ENCODE data around the gene PCNX1.
"Not testable (repeated sequence)": the region's sequence is repeated elsewhere in the genome, so short reads cannot be mapped to it uniquely, and the experiment has no call there.

Gene PCNX1

DNA sequence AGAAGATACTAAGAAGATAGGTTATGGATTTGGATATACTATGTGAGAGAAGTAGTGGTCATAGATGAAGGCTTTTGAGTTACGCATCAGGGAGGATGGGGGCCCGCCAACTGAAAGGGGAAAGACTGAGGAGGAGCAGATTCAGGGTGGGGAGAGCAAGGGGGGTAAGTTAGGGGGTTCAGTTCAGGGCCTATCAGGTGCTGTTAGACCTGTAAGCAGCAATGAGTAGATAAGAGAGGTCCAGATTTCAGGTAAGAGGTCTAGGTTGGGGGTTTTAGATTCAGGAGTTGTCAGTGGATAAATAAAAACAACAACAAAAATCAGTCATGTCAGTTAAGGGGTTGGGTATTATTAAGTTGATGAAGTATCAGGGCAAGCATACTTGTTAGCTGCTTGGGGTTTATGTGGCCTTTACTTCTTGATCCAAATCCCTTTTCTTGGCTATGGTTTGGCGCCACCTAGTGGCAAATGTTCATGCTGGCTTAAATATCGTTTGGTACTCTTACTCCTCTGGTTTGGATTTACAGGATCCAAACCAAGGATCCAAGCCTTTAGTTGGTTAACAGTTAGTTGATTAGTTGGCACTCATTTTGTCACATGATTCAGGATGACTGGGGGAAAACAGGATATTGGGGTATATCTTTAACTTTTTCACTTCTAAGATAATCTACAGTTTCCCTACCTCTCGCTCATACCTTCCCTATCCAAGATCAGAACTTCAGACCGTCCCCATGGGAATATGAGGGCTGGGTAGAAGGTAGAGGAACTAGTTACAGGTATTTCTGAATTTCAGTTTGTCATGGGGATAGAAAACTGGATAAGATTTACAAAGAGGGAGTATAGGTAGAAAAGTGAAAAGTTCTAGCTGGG is 65.1 kb downstream of the PCNX1 start:
- peak; percentile 27 for DNase-seq

DNA sequence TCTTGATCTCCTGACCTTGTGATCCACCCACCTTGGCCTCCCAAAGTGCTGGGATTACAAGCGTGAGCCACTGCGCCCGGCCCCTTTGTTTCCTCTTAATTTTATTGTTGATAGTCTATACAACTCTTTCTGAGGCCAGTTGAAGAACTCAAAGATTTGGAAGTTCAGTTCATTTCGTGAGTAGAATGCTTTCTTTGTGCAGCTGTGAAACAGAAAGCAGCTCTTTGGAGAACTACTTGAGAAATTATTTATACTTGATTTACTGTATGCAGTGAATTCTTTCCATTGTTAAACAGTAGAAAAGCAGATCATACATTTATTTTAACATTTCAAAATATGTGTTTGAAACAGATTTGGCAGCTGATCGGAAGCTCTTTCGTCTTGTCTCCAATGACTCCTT is 69.3 kb downstream of the PCNX1 start:
- DNase-seq = no peak

DNA sequence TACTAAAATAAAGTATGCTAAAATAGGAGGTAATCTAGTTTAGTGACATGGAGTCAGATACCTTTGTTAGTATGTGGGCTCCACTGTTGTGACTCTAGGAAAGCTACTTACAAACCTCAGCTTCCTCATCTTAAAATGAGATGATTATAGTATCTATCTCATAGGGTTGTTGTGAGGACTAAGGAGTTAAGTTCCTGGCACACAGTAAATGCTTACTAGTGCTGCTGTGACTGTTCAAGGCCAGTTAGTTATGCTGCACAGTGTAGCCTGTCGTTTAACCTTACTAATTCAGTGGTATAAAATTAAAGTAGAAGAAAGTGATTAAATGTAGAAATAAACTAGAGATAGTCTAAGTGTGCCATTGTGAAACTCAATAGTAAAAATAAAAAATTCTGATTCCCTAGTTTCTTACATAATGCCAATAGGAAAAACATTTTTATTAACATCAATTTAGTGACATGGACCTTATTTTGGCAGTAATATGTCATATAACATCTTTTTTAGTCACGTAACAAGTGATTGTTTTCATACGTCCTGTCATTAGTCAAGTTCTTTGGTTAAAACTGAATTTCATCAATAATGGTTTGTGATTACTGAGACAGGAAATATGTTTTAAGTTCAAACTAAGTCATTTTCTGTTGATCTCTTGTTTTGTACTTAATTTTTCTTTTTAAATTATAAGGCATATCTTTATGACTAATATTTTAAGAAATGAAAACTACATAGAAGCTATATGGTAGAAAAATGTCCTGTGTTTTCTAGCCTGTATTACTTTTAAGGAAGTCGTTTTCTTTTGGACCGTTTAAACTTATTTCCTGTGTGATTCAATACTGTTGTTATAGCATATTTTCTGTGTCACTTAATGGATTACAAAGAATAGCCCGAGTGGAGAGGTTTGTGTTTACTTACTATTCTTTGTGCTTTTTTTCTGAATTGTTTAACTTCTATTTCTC is 74.0 kb downstream of the PCNX1 start:
- DNase-seq = no peak

DNA sequence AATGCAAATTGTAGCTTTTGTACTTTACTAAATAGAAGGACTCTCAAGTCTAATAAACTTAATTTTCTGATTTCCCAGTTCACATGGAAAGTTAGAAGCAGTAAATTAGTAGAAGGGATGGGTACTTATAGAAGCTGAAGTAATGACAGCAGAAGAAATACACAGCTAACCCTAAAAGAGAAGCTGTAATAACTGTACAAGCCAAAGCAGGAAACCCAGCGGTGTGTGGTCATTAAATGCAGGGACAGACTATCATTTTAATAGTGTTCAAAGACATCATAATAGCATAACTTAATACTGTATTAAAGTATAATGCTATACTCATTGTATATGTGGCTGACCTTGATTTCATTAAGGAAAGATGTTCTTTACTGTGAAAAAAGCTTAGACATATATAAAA is 74.9 kb downstream of the PCNX1 start:
- no peak for DNase-seq

DNA sequence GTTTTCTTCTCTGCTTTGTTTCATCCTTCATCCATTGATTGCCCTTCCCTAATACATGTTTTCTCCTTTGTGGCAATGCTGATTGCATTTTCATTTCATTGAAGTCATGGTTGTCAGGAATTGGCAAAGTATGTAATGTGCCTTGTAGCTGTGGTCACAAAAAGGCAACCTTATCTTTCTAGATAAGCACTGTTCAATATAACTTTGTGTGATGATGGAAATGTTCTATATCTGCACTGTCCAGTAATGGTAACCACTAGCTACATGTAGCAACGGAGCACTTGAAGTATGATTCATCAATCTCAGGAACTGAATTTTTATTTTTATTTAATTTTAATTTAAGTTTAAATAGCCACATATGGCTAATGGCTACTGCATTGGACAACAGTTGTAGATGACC is 79.8 kb downstream of the PCNX1 start:
- no peak for DNase-seq

DNA sequence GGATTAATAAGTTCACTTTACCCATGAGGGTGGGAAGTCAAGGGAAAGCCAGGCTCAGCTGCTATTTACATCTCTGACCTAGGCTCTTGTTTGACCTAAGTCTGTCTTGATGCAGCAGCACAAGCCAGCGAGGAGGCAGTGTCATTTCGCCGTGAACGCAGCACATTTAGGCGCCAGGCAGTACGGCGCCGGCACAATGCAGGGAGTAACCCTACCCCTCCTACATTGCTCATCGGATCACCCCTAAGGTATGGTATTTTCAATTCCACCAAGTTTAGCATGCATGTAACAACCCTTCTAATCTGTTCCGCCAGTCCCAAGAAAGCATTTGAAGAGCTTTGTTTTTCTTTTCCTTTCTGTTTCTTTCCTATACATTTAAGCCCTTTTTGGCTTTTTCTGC is 81.2 kb downstream of the PCNX1 start:
- no peak for DNase-seq

DNA sequence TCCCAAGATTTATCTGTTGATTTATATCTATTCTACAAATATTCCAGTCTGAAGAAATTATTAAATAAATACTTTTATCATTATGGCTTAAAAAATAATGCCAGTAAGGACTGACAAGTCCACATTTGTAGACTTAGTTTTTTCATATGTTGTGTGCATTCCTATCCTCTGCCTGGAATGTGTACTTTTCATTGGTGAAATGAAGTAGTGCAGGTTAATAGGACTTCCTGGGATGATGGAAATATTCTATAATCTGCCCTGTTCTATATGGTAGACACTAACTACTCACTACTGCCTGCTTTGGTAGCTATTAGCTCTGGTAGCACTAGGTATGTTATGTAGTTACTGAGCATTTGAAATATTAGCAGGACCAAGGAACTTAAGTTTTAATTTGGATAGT is 86.7 kb downstream of the PCNX1 start:
- DNase-seq = no peak

DNA sequence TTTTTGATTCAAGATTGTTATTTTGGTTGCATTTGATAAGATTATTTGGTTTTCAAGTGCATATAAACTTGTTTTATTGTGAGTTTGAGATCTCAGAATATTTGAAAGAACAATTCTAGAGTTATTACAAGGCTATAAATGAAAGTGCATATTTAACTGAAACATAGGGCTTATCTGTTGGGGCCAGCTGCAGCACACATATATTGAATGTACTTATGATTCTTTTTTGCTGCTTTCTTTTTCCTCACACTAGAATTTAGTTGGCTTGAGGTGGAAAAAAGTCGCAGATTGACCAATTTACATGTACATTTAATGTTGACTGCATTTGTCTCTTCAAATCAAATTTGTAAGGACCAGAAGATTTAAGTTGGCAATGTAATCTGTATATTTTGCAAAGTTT is 88.0 kb downstream of the PCNX1 start:
- no peak for DNase-seq

DNA sequence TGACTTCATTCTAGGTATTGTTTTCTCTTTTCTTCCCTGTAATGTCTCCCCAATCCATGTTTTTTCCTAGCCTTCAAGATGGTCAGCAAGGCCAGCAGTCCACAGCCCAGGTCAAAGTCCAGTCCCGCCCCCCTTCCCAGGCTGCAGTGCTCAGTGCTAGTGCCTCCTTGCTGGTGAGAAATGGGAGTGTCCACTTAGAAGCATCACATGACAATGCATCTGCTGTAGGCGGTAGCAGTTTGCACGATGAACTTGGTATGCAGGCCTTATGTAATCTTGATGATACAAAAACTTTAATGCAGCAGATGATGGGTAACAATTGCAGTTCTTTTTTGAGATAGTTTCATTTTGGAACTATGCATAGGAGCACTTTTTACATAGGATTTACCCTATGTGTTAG is 88.4 kb downstream of the PCNX1 start:
- no peak for DNase-seq

DNA sequence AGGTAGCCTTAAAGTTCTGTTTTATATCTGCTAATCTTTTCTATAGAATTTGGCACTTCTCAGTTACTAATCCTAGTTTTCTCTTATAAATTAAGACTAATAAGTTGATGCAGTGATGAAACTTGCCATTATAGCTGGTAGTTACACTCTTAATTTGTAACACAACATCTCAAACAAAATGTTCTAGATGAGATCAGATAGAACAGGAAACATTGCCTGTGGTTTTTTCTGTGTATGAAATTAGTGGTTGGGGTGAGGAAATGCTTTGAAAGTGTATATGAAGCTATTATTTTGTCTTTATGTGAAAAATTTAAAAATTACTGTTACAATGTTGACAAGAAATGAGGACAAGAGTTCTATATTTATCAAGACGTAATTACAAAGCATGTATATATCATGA is 91.9 kb downstream of the PCNX1 start:
- DNase-seq = no peak

DNA sequence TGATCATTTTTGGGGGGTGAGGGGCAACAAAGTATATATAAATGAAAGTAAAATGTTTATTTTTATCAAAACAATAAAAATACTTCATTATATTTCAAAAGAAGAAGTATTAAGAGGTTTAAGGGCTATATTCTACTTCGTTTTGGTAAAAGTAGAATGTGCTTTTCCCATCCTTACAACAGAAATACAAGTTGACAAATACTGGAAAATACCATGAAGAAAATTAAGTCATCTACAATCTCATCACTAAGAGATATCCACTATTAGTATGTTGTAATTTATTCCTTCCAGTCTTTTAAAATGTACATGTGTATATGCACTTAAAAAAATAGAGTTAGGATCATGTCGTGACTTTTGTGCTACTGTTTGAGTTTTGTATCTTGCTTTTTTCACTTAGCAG is 92.8 kb downstream of the PCNX1 start:
- no peak for DNase-seq

DNA sequence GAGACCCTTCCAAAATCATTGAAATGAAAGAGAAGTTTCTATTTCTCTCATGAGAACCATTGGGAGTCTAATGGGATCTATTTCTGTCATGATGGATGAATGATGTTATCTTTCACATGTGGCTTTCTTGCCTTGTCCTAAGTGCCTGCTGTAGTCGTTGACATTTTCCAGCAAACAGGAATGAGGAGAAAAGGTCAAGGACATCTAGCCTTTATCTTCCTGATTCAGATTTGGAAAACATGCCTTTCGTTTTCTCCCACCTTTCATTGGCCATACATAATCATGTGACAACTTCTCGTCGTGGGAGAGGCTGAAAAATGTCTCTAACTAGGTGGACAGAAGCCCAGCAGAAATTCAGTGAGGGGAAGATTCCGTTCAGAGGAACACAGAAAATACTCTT is 94.5 kb downstream of the PCNX1 start:
- DNase-seq = no peak

DNA sequence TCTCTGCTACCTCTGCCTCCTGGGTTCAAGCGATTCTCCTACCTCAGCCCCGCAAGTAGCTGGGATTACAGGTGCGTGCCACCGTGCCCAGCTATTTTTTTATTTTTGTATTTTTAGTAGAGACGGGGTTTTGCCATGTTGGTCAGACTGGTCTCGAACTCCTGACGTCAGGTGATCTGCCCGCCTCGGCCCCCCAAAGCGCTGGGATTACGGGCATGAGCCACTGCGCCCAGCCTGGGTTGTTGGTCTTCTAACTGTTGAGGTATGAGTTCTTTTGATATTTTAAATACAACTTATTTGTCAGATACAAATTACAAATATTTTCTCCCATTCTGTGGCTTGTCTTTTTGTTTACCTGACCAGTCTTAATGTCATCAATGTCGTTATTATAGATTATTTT is 95.9 kb downstream of the PCNX1 start:
- DNase-seq = no peak

DNA sequence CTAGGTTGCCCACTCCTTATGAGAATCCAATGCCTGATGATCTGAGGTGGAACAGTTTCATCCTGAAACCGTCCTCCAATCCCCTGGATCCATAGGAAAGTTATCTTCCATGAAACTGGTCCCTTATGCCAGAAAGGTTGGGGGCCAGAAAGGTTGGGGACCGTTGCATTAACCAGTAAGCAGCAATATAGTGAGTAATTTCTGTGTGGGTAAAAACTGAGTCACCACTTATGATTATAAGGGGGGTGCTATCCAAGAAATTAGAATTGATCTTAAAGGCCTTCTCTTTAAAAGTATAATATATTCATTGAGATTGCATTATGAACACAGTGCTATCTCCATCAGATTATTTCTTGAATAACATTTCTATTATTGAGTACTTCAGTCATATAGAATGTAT is 97.2 kb downstream of the PCNX1 start:
- no peak for DNase-seq

DNA sequence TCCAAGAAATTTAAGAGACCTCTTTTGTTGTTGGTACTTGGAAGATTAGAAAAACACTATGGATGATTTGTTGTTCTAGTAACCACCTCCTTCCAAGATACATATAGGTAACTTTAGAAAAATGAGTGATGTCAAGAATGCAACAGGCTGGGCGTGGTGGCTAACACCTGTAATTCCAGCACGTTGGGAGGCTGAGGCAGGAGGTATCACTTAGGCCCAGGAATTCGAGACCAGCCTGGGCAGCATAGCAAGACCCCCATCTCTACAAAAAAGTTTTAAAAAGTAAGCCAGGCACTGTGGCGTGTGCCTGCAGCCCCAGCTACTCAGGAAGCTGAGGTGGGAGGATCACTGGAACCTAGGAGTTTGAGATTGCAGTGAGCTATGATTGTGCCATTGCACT is 97.8 kb downstream of the PCNX1 start:
- DNase-seq = no peak

DNA sequence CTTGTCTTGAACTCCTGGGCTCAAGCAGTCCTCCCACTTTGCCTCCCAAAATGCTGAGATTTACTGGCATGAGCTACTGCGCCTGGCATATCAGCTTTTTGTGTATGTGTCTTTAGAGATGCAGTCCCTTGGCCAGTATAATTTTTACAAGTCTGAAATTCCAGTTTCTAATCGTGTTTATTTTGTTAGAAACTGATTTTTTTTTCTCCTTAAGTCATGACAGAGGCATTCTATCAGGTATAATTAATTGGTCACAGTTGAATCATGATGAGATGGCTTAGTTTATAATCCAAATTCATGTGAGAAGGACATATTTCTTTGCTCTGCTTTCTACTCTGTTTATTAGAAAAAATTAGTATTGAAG is 98.9 kb downstream of the PCNX1 start:
- no peak for DNase-seq

DNA sequence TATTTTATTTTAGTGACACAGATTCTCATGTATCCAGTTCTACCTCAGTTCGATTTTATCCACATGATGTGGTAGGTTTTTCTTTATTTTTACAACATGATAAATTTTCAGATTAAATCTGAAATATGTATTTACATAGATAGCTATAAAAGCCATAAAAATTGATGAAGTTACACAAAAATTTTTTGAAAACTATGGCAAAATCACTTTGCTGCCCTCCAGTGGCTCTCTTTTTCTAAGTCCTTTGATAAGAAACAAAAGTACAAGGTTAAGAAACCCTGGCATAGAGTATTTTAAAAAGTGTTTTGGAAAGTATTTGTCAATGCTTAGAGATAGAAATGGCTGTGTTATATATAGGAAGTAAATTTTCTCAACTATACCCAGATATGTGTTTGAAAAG is 104.2 kb downstream of the PCNX1 start:
- DNase-seq = no peak

DNA sequence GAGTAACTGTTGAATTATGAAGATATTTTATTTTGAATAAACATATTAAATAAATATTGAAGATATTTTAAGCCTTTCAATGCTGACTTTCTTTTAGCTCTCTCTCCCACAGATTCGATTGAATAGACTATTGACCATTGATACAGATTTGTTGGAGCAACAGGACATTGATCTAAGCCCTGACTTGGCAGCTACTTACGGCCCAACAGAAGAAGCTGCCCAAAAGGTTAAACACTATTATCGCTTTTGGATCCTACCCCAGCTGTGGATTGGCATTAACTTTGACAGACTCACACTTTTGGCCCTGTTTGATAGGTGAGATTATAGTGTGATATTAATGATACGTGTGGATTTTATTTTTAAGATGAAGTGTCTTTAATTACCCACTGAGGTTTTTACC is 105.6 kb downstream of the PCNX1 start:
- DNase-seq = no peak

DNA sequence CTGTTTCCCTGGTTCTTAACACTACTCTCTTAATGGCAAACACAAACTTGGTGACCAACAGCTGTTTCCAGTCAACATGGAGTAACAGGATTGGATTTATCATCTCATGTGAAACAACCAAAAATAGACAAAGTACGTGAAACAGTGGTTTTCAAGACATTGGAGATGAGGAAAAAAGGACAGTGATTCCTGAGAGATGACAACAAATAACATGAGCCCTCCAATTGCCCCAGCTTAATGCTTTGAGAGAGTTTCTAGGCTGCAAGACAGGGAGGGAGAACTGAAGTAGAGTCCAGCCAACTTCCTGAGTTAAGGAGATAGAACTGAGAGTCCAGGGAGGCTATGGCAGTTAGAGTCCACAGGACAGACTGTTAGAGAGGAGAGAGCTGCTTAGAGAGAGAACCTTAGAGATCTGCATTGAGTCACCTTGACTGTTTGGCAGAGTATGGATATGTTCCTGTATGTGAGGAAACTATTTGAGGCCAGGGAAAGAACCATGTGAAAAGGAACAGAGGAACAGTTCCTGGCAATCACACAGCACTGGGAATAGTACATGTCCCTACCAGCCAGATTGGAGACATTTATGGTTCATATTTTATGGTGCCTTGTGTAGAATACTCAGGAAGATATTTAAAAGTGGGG is 106.4 kb downstream of the PCNX1 start:
- DNase-seq = no peak

DNA sequence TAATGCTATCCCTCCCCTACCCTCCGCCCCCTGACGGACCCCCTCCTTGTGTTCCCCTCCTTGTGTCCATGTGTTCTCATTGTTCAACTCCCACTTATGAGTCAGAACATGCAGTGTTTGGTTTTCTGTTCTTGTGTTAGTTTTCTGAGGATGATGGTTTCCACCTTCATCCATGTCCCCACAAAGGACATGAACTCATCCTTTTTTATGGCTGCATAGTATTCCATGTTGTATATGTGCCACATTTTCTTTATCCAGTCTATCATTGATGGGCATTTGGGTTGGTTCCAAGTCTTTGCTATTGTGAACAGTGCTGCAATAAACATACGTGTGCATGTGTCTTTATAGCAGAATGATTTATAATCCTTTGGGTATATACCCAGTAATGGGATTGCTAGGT is 112.7 kb downstream of the PCNX1 start:
- DNase-seq = not testable (repeated sequence)

DNA sequence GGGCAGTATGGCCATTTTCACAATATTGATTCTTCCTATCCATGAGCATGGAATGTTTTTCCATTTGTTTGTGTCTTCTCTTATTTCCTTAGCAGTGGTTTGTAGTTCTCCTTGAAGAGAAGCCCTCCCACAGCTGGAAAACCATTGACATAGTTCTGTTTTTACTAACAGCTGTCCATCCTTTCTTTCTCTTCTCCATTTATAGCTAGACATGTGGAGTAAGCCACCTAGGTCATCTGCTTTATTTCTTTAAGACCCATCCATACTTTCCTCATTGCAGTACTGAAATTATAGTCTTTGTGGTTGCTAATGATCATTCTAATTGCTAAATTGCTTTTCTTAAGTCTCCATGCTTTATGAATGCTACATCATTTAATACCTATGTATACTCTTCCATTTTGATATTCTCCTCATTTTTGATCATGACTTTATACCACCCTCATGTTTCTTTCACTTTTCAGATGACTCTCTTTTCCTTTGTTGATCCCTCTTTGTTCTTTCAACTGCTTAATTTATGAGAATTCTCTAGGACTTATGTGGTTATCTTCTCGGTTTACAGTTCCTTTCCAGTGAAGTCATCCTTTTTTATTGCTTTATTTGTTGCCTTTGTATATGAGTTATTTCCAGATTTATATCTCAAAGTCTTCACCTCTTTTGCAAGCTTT is 114.2 kb downstream of the PCNX1 start:
- DNase-seq = no peak

DNA sequence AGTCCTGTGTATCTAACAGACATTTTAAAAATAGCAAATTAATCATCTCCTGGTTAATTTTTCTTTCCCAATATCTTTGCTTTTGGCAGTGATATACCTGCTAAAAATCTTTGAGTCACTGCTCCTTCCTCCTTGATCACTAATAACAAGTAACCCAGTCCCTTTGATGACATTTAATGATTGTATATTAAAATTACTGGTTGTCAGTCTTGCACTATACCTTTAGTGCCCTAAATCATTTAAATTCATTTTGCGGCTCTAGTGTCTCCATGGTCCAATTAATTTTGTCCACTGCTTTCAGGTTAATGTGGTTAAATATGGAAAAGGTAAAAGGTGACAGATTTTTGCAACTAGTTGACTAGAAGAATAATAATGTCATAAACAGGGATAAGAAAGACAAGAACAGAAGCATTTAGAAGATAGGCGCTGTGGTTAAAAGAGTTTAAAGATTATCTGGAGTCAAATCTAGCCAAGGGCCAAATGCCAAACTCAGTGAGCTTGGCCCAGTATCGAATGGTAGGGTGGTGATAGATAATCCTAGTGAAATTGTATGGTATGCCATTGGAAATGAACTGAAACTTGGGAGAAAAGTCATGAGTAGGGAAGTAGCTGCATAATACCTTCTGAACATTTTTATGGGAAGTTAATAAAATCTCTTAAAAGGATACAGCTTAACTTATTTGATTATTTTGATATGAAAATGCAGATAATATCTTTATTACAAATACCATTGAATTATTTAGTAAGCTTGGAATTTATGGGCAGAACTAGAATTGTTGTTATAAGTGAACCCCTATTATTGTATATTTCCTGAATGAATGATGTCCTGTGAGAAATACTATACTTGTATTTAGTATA is 115.0 kb downstream of the PCNX1 start:
- DNase-seq = no peak

Data from NCI-H2081 treated with DMSO at 0.1 percent for 48 hours (cell line).